ENCODE results near the gene SNED1.
"Not testable (repeated sequence)": the region's sequence is repeated elsewhere in the genome, so short reads cannot be mapped to it uniquely, and the experiment has no call there.

Gene SNED1

GRCh38 chr2:241096979-241097378 lies 98.6 kb downstream of the SNED1 start:
- FAIRE-seq (no peak), DNase-seq (ENCODE audit: insufficient read length, low spot score) (no peak)

DNA sequence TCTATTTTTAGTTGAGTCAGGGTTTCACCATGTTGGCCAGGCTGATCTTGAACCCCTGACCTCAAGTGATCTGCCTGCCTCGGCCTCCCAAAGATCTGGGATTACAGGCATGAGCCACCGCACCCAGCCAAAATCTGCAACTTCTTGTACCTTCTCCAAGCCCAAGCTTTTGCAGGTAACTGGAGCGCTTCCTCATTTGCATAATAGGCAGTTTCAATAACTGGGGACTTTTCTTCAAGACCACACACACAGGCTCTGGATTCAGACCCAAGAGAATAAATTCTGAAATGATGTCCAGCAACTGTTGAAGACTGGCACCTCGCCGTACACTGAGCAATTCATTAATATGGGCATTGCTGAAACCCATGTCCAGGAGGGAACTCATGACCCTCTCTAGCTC lies 100.8 kb downstream of the SNED1 start:
- DNase-seq (ENCODE audit: insufficient read length, low spot score), result no peak
- no peak for FAIRE-seq

- peak; percentile 84 for DNase-seq (ENCODE audit: insufficient read length, low spot score)
- peak; percentile 94 for FAIRE-seq
These were observed 103.9 kb downstream of the SNED1 start, which contains the start of gene MTERF4 for GRCh38 chr2:241102239-241102803. TSS of gene MTERF4 (minus strand) at chr2:241102287. CDS start at chr2:241102273, 14 bp downstream.

DNA sequence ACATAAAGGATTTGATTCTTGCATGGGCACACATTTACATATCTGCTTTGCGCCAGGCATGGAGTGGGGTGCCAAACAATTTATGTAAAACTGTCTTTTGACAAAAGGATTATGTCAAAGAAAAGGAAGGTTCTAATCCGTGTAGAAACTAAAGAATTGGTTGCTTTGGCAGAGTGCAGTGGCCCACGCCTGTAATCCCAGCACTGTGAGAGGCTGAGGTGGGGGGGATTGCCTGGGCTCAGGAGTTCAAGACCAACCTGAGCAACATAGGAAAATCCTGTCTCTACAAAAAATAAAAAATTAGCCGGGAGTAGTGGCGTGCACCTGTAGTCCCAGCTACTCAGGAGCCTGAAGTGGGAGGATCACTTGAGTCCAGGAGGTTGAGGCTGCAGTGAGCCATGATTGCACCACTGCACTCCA lies 104.8 kb downstream of the SNED1 start:
- FAIRE-seq (no peak), DNase-seq (ENCODE audit: insufficient read length, low spot score) (no peak)

- not testable (repeated sequence) for DNase-seq (ENCODE audit: insufficient read length, low spot score); FAIRE-seq
These were observed 106.2 kb downstream of the SNED1 start for GRCh38 chr2:241104611-241105010.

DNA sequence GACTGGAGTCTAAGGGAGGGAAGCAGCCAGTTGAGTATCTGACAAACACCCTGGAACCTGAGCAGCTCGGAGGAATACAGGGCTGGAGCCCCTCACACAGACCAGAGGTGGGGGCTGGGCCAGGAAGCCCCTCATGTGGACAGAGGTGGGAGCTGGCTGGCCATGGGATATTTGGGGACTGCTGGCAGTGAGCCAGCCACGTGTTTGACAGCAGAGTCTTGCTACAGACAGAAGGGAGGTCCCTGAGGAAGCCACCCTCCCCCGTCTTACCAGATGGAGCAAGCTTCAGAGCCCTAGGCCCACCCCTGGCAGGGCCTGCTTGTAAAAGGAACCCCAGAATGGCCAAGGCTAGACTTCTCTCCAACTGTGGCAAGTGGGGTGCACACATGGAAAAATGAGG lies 107.2 kb downstream of the SNED1 start:
- DNase-seq (ENCODE audit: insufficient read length, low spot score), result no peak

GRCh38 chr2:241107031-241107783 lies 108.8 kb downstream of the SNED1 start:
- peak; percentile 9 for FAIRE-seq

More for the DNA sequence above, 107.2 kb downstream of the SNED1 start:
- no peak for FAIRE-seq

DNA sequence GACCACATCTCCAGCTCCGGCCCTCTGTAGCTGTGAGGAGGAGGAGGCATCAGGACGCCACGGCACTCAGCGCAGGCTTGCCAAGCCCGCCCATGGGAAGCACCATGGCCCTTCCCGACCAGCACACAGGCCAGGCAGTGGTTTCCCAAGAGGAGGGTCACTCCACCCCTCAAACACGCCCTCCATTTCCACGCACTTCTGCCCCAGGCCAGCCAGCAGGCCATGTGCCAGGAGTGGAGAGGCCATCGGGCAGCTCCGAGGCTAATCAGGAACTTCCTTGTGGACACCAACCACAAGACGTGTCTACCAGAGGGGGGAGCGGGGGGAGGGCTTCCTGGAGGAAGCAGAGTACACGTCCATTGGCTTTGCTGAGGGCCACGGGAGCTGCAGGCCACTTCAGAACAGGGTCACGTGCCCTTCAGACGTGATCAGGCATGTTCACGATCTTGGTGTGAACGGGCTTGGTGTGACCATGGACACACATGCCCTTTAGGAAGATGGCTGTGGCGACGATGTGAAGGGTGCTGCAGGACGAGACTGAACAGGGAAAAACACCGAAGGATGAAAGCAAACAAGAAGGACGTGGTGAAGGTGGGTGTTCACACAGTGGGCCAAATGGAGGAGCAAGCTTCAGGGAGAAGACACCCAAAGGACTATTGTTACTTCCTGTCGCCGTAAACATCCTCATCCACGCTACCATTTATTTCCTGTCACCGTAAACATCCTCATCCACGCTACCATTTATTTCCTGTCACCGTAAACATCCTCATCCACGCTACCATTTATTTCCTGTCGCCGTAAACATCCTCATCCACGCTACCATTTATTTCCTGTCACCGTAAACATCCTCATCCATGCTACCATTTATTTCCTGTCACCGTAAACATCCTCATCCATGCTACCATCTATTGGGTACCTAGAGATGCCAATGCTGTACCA lies 110.1 kb downstream of the SNED1 start:
- FAIRE-seq (peak; percentile 23), DNase-seq (ENCODE audit: insufficient read length, low spot score) (no peak)

More at GRCh38 chr2:241107031-241107783, 108.8 kb downstream of the SNED1 start:
- DNase-seq (ENCODE audit: insufficient read length, low spot score), result no peak

DNA sequence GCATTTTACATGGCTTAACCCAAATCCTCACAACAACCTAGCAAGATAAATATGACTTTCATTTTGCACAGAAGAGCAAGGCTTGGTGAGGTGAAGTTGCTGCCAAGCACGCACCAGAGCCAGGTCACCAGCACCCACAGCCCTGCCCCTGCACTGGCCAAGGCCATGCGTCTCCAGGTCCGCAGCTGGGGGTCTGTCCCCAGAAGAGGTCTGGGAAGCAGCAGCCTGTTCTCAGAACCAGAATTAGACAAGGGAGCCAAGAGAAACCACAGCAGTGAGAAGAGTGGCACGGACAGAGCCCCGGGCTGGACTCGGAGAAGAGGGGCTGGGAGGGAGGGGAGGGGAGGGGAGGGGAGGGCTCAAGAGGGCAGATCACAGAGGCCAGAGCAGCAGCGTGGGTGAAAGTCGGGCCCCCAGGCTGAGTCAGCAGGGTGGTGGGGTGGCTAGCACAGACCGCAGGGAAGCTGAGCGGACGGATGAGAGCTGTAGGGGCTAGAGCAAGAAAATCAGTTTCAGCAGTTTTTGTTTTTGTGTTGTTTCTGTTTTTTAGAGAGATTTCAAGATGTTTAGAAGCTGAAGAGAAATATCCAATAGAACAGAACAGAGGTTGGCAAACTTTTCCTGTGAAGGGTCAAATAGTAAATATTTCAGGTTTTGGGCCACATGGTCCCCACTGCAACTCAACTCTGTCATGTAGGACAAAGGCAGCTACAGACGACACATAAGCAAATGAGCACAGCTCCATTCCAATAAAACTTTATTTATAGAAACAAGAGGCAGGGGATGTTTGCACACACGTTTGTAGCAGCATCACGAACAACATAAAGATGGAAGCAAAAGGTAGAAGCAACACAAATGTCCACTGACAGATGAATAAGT lies 111.0 kb downstream of the SNED1 start:
- DNase-seq (ENCODE audit: insufficient read length, low spot score) (no peak), FAIRE-seq (no peak)

GRCh38 chr2:241110089-241110606 lies 111.7 kb downstream of the SNED1 start:
- FAIRE-seq, result no peak
- no peak for DNase-seq (ENCODE audit: insufficient read length, low spot score)

GRCh38 chr2:241110607-241111439 lies 112.4 kb downstream of the SNED1 start:
- FAIRE-seq, result no peak
- DNase-seq (ENCODE audit: insufficient read length, low spot score), result no peak

DNA sequence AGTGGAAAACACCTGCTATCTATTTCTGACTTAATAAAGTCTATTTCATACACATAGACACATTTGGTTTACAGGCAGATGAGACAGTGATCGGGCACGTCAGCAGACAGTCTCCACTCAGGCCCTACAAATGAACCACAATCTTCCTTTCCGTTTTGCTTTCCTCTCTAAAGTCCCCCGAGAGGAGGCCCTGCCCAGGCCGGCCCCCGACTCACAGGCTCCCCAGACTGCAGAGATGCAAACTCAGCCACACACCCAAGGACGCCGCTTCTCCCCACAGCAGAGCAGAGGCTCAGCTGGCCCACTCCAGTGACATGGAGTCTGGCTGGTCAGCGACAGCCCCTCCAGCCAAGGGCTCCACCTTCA lies 113.0 kb downstream of the SNED1 start:
- FAIRE-seq, result no peak
- no peak for DNase-seq (ENCODE audit: insufficient read length, low spot score)

DNA sequence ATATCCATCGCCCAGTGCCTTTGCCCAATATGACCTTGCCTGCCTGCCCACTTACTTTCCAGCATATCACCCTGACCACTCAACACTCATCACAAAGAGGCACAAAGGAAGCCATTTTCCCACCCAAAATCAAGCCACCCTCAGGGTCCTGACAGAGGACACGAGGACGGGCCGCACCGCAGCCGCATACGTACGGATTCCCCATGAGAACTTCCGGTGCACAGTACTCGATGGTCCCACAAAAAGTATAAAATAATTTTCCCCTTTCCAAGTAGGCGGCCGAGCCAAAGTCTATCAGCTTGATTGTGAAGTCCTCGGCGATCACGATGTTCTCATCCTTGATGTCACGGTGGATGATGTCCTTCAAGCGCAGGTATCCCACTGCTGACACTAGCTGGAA lies 113.6 kb downstream of the SNED1 start:
- FAIRE-seq, result no peak

DNA sequence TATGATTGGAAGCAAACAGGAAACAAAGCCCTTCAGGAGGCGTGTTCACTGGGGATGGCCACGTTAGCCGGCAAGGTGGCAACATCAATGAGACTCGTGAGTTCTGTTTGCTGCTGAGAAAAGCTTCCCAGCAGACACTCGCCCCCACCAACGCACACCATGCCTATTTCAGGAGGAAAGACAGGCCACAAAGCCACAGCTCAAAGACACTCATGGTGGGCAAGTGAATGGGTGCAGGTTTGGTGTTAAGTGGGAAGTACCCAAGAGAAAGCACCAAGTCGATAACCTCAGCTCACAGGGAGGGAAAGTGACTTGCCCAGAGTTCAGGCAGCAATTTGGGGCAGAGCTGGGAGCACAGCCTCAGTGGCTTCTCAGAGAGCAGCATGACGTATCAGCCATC lies 114.2 kb downstream of the SNED1 start:
- no peak for FAIRE-seq

More for the DNA sequence above, 113.6 kb downstream of the SNED1 start:
- DNase-seq (ENCODE audit: insufficient read length, low spot score), result no peak

DNA sequence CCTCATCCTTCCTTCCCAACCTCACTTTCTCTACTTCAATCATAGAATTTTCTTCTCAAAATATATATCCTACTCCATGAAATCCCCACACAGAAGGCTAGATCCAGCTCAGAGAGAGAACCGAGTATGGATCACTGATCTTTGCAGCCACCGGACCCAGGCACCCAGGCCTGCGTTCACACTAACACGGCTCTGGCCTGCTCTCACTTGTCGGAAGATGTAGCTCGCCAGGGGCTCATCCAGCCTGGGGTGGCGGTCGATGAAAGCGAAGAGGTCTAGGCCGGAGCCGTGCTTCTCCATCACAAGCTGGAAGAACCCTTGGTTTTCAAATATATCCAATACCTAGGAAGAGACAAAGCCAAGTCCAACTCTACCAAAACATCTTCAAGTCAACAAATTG lies 116.4 kb downstream of the SNED1 start:
- no peak for FAIRE-seq
- no peak for DNase-seq (ENCODE audit: insufficient read length, low spot score)

More for the DNA sequence above, 114.2 kb downstream of the SNED1 start:
- no peak for DNase-seq (ENCODE audit: insufficient read length, low spot score)

GRCh38 chr2:241115361-241115760 lies 116.9 kb downstream of the SNED1 start:
- FAIRE-seq (no peak), DNase-seq (ENCODE audit: insufficient read length, low spot score) (no peak)

GRCh38 chr2:241116606-241117560 lies 118.5 kb downstream of the SNED1 start:
- FAIRE-seq (no peak), DNase-seq (ENCODE audit: insufficient read length, low spot score) (no peak)
